ENCODE measurements around the gene TMCO2.
"Not testable (repeated sequence)": the region's sequence is repeated elsewhere in the genome, so short reads cannot be mapped to it uniquely, and the experiment has no call there.

The TMCO2 gene

DNA sequence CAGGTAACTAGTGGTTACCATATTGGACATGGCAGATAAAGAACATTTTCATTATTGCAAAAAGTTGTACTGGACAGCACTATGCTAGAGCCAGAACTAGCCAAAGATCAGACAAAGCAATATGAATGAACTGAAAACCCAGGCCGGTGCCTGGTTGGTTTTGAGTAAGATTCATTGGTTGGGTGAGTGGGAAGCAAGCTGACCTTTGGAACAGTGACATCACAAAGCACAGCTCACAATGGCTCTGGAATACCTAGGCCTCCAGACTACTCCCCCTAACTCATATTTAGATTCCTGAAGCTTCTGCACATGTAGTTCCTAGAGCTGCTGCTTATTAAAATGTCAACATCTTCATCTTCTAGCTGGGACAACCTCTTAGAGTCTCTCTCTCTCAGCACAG is at the start of gene TMCO2:
Gene TMCO2 (plus strand): TSS at position 283 of the 400 bp plus-strand sequence. CDS start 57 bp downstream, at position 340.
- DNase-seq (ENCODE audit: low read depth), result no peak

DNA sequence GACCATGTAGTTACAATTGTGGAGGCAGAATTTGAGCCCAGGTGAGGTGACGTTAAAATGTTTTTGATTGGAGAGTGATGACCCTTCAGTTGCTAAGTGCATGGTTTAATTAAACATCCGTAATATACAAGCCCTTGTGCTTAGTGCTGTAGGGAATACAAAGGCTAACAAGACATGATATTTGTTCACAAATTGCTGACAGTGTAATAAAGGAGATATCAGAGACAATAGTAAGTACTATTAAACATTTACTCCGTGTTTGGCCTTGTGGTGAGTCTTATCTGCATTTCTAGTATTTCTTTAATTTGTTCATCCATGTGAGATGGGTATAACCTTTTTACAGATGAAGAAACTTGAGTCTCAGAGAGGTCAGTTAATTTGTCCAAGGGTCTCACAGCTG is 48.6 kb upstream of the TMCO2 start:
- DNase-seq (ENCODE audit: low read depth), result no peak

DNA sequence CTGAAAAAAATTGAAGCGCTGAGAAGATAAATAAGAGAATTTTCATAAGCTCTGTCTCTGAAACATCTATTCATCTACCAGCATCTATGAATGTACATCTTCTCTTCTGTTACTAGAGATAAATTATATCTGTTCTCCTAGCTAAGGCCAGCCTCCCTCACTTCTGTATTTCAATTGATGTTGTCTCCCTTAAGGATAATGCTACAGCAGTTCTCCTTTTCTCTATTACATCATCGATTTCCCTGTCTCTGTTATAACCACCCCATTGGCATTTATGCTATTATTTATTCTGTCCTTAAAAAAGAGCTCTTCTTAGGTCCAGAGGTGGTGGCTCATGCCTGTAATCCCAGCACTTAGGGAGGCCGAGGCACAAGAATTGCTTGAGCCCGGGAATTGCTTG is 42.9 kb upstream of the TMCO2 start:
- DNase-seq (ENCODE audit: low read depth), result no peak

DNA sequence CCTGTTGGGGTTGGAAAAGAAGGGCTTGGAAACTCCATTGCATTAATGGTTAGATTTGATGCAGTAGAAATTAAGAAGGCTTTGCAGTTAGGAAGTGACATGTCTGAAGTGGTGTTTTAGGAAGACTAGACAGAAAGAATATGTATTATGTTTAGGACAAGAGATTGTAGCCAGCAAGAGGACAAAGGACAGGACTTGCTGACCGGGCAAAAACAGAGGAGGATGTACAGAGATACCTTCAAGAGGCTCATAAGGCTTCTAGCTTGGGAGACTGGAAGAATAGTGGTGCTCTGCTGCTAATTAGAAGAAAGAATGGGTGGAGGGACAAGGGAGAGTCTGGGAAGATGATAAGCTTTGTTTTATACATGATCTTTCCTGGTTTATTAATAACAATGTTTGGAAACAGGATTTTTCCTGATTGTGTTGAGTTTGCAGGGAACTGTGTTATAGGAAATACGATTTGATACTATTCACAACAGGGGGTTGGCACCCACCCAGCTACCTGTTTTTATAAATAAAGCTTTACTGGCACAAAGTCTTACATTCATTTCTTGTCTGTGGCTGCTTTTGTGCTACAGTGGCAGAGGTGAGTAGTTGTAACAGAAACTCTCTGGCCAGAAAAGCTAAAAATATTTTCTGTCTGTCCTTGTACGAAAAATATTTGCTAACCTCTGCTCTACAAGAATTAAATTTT is 37.1 kb upstream of the TMCO2 start:
- DNase-seq (ENCODE audit: low read depth), result no peak

DNA sequence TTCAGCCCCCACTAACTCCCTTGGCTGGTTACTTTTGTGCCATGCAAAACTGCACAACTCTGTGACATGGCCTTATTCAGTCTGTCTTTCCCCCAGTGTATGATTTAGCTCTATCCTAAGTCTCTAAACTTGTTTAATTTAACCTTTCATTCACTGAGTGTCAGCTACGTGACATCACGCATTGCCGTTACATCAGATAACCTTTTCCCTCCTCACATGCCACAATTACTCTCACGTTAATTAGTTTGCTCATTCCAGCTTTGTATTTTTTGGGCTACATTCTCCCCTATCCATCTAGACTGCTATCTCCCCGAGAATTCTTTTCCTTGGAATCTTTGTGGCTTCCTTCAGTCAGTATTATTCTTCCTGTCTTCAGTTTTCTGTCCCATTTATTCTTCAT is 29.4 kb upstream of the TMCO2 start:
- DNase-seq (ENCODE audit: low read depth), result no peak

DNA sequence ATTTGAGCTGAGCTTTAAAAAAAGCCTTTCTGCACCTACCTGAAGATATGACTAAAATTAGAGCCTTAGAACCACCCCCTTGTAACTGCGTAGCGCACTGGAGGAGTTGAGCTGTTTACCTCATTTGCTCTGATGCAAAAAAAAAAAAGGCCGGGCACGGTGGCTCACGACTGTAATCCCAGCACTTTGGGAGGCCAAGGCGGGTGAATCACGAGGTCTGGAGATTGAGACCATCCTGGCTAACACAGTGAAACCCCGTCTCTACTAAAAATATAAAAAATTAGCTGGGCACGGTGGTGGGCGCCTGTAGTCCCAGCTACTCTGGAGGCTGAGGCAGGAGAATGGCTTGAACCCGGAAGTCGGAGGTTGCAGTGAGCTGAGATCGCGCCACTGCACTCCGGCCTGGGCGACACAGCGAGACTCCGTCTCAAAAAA is 26.2 kb upstream of the TMCO2 start:
- not testable (repeated sequence) for DNase-seq (ENCODE audit: low read depth)

DNA sequence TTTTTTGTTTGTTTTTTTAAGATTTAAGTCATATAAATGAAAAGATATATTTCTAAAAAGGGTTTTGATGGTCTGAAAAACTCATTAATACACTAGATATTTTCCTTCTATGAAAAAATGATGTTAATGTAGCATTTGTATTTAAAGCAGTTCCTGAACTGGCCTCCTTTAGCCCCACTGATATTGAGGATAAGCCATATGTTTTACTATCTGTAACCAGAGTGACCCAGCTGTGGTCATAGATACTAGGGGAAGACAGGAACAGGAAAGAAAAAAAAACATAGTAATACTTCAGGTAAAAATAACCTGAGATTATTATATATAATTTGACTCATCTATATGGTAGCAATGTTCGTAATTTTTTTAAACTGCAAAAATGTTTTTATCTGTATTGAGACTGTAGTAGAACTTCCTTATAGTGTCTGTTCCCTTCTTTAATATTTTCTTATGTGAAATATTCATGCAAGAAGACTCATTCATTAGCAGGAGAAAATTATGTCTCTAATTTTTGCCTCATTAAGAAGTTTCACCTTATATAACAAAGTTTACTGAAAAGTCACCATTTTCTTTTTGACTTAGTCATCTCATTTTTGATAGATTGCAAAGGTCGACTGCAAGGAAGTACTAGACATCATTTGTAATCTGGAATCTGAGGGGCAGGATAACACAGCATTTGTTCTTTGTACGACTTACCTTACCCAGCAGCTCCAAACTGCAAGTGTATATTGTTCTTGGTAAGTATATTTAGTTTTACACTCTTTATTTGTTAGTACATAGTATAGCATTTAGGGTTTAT is 25.6 kb upstream of the TMCO2 start:
- peak; percentile 65 for DNase-seq (ENCODE audit: low read depth)

DNA sequence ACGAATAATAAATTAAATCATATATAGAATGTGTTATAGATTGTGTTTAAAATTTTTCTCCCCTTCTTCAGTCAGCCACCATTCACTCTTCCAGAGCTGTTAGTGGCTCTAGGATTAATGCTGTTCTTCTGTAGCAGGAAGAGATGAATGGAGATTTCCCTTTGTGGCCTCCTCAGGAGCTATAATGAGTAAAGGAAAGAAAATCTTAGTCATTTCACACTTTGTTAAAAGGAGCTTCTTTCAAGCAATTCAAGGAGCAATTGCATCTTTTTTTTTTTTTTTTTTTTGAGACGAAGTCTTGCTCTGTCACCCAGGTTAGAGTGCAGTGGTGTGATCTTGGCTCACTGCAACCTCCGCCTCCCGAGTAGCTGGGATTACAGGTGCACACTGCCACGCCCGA is 23.7 kb upstream of the TMCO2 start:
- no peak for DNase-seq (ENCODE audit: low read depth)

DNA sequence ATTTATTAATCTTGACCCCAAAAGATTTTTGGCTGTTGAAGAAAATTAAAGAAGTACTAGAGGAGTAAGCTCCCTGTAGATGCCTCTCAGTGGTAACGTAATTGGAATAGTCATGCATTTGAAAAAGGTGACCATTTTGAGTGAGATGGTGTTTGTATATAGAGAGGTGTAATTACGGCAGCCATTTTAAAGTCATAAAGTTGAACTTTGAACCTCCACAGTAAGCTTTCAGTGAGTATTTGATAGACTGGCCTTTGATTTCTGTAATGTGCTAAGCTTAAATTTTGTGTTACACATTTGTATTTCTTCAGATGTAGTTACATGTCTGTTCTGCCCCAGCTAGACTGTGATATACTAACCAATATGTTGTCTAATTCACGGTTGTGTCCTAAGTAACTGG is 21.5 kb upstream of the TMCO2 start:
- no peak for DNase-seq (ENCODE audit: low read depth)

DNA sequence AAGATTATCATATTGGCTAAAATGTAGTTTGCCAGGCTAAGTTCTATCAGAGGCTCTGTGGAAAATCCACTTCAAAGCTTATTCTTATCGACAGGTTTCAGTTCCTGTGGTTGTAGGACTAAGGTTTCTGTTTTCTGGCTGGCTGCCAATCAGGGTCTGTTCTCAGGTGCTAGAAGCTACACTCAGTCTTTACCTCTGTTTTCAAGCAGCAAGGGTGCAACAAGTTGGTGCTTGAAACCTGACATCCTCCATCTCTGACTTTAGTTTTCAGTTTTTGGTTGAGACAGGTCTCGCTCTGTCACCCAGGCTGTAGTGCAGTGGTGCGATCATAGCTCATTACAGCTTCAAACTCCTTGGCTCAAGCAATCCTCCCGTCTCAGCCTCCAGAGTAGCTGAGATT is 15.3 kb upstream of the TMCO2 start:
- DNase-seq (ENCODE audit: low read depth), result no peak

DNA sequence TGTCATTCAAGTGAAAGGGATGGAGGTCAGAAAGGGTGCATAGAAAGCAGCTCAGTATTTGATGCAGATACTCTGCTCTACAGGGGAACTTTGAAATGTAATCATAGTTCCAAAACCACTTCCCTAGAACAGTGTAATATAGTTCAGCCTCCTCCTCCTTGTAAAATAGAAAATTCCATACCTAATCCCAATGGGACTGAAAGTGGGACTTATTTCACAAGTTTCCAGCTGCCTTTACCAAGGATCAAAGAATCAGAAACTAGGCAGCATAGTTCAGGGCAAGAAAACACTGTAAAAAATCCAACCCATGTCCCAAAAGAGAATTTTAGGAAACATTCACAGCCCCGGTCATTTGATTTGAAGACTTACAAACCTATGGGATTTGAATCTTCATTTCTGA is 8.1 kb upstream of the TMCO2 start:
- DNase-seq (ENCODE audit: low read depth), result no peak

DNA sequence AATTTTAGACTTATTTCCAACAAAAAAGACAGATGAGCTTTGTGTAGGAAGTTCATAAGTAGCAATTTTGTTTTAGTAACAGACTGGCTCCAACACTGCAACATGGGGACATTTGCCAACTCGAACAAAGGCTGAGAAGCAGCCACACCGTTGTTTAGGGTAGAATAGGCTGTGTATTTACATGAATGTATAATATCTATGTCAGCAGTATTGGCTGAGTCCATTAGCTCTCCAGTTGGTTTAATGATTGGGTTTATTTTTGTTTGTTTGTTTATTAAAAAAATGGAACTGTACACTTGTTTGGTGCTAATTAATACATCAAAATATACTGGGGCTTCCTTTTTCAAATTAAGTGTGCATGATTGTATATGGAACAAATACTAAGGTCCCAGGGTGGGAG is 7.3 kb upstream of the TMCO2 start:
- DNase-seq (ENCODE audit: low read depth), result no peak

DNA sequence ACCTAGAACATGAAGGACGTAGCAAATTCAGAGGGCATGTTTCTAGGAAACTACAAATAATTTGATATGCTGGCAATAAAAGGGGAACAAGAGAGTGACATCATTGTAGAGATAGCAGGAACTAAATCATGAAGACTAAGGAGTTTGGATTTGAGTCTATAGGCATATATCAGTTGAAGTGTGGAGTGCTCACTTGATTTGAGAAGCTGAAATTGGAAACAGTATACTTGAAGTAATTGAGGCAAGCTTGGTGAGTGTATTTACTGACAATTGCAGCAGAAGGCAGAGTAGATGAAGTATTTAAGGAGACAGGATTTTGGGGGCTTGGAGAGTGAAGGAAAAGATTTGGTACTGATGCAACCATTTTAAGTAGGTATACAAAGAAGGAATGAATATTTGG is 6.4 kb upstream of the TMCO2 start:
- DNase-seq (ENCODE audit: low read depth), result no peak

DNA sequence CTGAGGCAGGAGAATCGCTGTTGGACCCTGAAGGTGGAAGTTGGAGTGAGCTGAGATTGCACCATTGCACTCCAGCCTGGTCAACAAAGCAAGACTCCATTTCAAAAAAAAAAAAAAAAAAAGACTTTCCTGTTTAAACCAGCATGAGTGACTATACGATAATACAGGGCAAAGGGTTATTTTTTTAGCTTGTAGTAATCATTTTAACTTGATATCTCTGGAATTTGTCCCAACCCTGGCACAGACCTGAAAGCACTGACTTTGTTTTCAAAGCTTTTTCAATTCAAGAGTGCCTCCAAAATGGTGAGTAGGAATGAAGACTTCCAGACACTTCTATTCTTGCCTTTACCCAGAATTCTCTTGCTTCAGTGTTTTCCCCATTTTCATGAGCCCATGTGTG is 4.4 kb upstream of the TMCO2 start:
- no peak for DNase-seq (ENCODE audit: low read depth)

DNA sequence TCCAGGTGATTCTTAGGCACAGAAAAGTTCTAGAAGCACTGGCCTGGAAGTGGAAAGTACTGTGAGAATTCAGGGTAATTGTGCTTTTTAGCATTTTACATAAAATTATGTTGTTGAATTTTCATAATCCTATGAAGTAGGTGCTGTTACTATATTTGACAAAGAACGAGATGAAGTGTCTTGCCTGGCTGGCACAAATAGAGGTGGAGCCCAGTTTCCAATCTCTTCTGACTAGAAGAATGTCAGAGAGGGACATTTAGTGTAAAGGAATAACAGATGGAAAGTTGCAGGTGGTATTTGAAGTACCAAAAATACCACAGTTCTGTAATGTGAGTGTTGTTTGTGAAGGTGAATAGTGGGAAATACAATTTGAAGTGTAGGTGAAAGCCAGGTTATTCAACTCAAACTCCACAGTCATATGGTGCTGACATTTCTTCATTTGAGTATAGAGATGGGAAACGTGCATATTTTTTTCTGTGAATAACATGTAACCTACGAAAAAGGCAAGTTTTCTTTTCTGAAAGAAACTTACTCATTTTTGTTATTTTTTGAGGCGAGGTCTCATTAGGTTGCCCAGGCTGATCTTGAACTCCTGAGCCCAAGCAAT is 3.5 kb upstream of the TMCO2 start:
- no peak for DNase-seq (ENCODE audit: low read depth)

DNA sequence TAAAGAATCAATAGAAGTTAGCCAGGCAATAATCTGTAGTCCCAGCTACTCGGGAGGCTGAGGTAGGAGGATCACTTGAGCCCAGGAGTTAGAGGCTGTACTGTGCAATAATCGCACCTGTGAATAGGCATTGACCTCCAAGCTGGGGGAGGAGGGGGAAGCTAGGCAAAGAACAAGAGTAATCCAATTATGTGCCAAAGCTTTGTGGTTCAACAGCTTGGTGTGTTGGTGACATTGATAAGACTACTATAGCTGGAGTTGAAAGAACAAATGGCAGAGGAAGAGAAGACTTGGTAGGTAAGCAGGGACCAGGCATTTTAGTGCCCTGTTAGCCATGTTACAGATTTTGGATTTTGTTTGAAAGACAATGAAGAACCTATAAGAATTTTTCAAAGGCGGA is 2.1 kb upstream of the TMCO2 start:
- DNase-seq (ENCODE audit: low read depth), result no peak

DNA sequence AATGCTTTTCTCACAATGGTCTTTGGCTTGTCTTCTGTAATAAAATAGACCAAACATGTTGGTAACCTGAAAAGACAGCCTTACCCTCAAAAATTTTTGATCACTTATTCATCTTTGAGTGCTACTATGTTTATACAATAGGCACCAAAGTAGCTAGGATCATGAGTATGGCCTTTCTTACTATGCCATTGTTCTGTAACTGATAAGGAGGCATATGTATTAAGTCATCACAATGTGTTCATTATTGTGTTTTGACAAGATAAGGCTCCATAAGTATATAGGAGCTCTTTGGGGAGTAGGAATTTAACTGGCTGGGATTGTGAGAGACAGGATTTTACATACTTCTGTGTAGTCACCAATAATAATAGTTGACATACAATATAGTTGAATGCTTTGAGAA is 675 bp downstream of the TMCO2 start:
- DNase-seq (ENCODE audit: low read depth), result no peak

DNA sequence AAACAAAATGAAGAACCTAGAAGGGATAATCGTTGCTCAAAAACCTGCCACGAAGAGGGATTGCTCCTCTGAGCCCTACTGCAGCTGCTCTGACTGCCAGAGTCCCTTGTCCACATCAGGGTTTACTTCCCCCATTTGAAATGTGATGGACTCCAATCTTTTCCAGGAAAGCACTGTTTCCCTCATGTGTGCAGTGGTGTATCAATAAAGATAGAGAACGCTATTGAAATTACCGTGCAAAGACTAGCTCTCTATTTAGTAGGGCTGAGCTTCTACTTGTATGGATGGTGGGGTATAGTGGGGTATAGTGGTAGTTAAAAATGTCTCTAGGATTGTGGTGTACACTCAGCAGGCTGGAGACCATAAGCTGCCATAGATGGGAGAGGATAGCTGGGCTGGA is 3.7 kb downstream of the TMCO2 start:
- no peak for DNase-seq (ENCODE audit: low read depth)

DNA sequence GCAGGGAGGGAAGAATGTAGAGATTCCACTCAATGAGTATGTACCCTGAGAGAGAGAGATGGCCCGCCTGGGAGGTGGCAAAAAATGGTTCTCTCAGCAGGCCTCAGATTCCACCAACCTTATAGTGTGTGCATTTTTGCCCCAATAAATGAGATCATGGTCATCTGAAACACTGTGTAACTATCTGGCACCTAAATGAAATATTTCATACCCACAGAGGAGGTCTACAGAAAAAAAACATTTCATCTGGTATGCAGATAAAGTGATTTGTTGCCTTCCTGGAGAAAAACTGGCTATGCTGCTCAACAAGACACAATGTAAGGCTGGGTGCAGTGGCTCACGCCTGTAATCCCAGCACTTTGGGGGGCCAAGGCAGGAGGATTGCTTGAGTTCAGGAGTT is 4.9 kb downstream of the TMCO2 start:
- DNase-seq (ENCODE audit: low read depth), result no peak

DNA sequence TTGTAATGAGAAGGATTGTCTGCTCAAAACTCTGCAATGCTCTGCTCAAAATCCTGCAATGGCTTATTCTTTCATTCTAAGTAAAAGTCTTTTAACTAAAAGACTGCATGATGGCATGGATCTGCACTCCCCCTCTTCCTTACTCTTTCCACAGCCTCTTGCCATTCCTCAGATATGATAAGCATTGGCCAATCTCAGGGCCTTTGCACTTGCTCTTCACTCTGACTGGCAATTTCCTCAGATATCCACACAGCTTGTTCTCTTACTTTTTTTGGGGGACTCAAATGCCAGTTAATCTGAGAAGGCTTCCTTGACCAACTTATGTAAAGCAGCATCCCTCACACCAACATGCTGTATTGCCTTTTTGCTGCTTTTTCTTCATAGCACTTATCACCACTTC is 7.5 kb downstream of the TMCO2 start:
- no peak for DNase-seq (ENCODE audit: low read depth)

DNA sequence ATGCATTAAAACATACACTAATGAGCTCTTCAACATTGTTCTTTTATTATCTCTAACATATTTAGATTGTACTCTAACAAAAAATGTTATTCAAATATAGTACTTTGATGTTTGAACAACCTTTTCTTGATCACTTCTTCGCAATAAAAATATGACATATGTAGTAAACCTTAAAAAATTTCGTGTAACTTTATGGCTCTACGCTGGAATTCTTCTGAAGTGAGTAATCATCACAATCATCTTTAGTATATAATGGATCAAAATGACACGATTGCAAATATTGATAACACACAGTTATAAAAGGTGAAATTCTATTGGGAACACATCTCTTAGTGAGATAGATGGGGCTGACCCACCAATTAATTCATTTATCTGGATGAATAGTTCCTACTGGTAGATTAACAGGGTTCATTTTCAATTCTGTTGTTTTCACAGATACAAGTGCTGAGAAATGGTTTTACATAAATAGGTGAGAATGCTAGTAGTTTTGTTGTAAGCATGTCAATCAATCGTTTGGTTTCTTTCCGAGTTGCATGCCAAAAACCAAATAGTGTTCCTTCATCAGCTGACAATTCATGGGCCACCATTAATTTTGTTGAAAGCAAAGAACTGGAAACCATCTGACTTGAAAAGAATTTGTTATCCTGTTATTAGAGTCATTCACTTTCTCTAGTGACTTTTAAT is 8.8 kb downstream of the TMCO2 start:
- DNase-seq (ENCODE audit: low read depth), result no peak

DNA sequence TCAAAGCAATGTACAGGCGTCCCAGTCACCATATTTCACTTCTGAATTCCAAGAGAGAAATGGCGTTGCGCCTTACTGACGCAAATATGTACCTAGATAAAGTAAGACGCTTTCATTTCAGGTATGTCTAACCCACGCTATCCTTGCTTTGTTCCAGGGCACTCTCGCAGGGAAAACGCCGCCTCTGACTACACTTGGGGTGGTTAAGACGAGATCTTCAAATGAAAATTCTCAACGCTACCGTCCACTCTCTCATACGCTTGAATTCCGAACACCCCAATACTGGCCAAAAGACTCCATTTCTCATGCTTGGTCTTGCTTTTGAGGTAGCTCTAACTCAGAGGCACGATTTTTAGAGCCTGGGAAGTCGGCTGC is 9.6 kb downstream of the TMCO2 start:
- DNase-seq (ENCODE audit: low read depth), result no peak

Data from CMK (cell line).